Erythroblast (primary cell): ENCODE data around the gene PRICKLE2.

ENCODE experiments used
- GATA1 ChIP-seq: IDR thresholded peaks from 2 replicates; pipeline ENCODE4 v1.6.1; 2011; ENCODE audit warnings: low read depth, mild to moderate bottlenecking, control low read depth, low read length, moderate library complexity
- POLR2A ChIP-seq: IDR thresholded peaks from 2 replicates; pipeline ENCODE4 v1.6.1; 2011; ENCODE audit warnings: mild to moderate bottlenecking, low read length

DNA sequence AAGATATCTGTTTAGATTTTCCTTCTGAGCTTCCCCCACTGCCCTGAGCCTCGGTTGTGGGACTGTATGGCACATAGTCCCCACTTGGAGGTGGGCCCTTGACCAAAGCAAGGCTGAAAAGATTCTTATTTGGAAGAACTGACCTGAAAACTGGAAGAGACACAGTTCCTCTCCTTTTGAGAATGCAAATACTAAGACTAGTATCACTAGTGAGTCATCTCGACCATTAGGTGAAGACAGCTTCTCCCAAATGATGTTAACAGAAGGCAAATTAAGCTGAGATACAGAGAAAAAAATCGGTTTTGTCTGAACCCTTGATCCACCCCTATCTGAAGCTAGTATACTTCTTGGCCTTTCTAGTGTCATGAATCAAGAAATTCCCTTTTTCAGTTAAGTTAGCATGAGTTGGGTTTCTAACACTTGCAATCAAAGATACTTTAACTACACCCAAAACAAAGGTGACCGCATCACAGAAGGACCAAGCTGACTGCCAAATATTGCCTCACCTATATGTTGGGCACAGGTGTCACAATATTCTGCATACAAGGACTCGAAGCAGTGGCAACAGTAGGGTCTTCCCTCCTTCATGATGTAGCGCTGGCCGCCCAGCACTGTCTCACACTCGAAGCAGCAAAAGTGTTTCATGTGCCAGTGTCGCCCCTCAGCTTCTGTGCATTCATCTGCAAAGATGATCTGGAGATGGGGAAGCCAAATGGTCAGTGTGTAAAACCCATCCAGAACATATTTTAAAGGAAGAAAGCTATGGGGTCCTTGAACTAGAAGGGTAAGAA, 72.4 kb downstream of the PRICKLE2 start:
- TF ChIP-seq POLR2A (no peak), GATA1 (no peak)
